ENCODE data around the gene BTG2.
"Not testable (repeated sequence)": the region's sequence is repeated elsewhere in the genome, so short reads cannot be mapped to it uniquely, and the experiment has no call there.

BTG2 gene

GRCh38 chr1:203314025-203314759 lies 8.9 kb downstream of the BTG2 start:
- Mint-ChIP-seq H3K4me1 (ENCODE audit: low read depth) (peaks cover 63% of the 10 kb centered on the region), H3K27ac (peak overlapping the region; percentile 68)
- H3K4me3 Mint-ChIP-seq, result not testable (repeated sequence)

DNA sequence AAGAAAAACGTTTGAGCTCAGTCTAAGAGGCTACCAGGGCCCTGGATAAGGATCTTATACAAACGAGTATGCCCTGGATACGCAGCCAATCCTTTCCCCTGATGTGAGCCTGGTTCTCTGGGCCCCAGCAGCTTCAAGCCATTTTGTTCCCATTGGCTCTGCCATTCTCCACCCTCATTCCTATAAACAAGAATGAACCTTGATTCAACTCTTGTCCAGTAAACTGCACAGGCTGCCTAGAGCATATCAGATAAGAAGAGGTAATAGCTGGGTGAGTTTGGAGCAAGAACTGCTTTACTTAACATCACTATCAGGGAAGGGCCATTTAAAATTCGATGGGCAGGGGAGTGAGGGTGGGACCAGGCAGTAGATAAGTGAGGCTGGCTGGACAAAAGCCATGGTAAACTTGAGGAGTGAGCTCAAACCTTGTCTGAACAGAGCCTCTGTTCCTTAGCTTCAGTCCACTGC lies 11.3 kb downstream of the BTG2 start:
- H3K4me3 Mint-ChIP-seq, result no peak overlapping the region
- H3K9me3 Mint-ChIP-seq (ENCODE audit: low read depth), result no peaks in the 10 kb centered on the region
- H3K4me1 Mint-ChIP-seq (ENCODE audit: low read depth), result peaks cover 63% of the 10 kb centered on the region
- H3K36me3 Mint-ChIP-seq, result peaks cover 2% of the 10 kb centered on the region
- H3K27ac Mint-ChIP-seq, result peak overlapping the region; percentile 16
- no peaks in the 10 kb centered on the region for H3K27me3 Mint-ChIP-seq

More at GRCh38 chr1:203314025-203314759, 8.9 kb downstream of the BTG2 start:
- not testable (repeated sequence) for H3K27me3 Mint-ChIP-seq; H3K36me3 Mint-ChIP-seq; H3K9me3 Mint-ChIP-seq (ENCODE audit: low read depth)

- Mint-ChIP-seq H3K9me3 (ENCODE audit: low read depth) (no peaks in the 10 kb centered on the region), H3K4me1 (ENCODE audit: low read depth) (peaks cover 69% of the 10 kb centered on the region), H3K27me3 (no peaks in the 10 kb centered on the region), H3K36me3 (peaks cover 2% of the 10 kb centered on the region), H3K4me3 (no peak overlapping the region), H3K27ac (peak overlapping the region; percentile 51)
These were observed 12.3 kb downstream of the BTG2 start for GRCh38 chr1:203317429-203318228.

- Mint-ChIP-seq H3K4me1 (ENCODE audit: low read depth) (peaks cover 74% of the 10 kb centered on the region), H3K36me3 (peaks cover 2% of the 10 kb centered on the region), H3K9me3 (ENCODE audit: low read depth) (no peaks in the 10 kb centered on the region), H3K4me3 (no peak overlapping the region), H3K27me3 (no peaks in the 10 kb centered on the region), H3K27ac (peak overlapping the region; percentile 10)
These were observed 12.9 kb downstream of the BTG2 start for GRCh38 chr1:203318229-203318517.

DNA sequence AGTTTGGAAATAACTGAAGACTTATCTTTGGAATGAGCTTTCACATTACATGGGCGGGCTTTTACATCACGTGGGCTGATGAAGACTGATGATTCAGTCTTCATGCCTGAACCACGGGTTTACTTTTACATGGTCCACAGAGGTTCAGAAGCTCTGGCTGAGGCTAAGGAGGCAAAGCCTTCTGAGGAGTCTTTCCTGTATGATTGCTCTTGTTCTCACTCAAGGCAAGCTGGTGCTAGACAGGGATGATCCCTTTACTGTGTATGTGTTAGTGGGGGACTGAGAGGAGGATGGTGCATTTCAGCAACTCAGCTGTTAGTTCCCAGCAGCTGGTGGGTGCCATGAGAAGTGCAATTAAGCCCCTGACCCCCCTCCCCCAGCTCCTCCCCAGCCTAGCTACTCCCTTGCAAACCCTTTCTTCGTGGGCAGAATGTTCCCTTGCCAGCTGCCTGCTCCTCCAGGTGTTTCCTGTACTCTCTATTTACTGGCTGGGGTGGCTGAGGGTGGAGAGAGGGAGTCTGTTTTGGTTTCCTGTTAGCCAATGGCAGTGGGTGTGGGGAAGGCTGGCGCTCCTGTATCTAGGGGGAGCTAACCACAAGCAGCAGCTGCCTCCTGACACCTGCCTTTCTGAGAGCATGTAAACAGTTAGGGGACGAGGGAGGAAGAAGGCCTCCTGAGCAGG lies 15.4 kb downstream of the BTG2 start:
- Mint-ChIP-seq H3K27ac (peak overlapping the region; percentile 93), H3K4me1 (ENCODE audit: low read depth) (peaks cover 89% of the 10 kb centered on the region), H3K9me3 (ENCODE audit: low read depth) (no peaks in the 10 kb centered on the region), H3K36me3 (no peaks in the 10 kb centered on the region), H3K4me3 (peak overlapping the region; percentile 59), H3K27me3 (no peaks in the 10 kb centered on the region)

GRCh38 chr1:203321273-203322052 lies 16.1 kb downstream of the BTG2 start:
- Mint-ChIP-seq H3K4me3 (peak overlapping the region; percentile 65), H3K4me1 (ENCODE audit: low read depth) (peaks cover 91% of the 10 kb centered on the region), H3K27me3 (no peaks in the 10 kb centered on the region), H3K9me3 (ENCODE audit: low read depth) (no peaks in the 10 kb centered on the region), H3K36me3 (no peaks in the 10 kb centered on the region), H3K27ac (peak overlapping the region; percentile 93)

DNA sequence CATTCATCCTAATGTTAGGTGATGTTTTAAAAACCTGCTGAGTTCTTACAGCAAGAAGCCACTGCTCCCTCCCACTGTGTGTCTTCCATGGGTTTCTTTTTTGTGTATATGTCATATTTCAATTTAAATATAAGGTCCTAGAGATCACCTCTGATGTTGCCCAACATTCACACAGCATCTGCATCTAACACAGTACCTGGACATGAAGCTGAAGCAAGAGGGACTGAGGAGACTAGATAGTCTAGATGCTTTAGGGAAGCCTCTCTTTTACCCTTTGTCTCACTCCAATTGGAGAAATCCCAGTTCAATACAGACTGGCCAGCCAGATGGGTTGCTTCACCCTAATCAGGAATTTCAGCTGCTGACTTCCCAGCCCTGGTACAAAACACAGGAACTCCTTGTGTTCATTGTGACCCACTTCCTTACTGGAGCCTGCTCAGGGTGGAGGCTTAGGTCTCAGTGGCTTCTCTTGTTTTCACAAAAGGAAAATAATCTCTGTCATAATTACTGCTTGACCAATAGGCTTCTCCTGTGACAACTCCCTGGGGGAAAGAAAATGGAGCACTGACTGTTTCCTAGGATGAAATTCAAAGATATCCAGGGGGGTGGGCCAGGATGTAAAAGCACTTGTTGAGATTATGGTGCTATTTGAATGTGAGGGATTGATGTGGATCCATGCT lies 17.3 kb downstream of the BTG2 start:
- H3K4me3 Mint-ChIP-seq, result peak overlapping the region; percentile 79
- H3K36me3 Mint-ChIP-seq, result no peaks in the 10 kb centered on the region
- H3K9me3 Mint-ChIP-seq (ENCODE audit: low read depth), result no peaks in the 10 kb centered on the region
- H3K27ac Mint-ChIP-seq, result peak overlapping the region; percentile 93
- peaks cover 93% of the 10 kb centered on the region for H3K4me1 Mint-ChIP-seq (ENCODE audit: low read depth)
- H3K27me3 Mint-ChIP-seq, result no peaks in the 10 kb centered on the region

DNA sequence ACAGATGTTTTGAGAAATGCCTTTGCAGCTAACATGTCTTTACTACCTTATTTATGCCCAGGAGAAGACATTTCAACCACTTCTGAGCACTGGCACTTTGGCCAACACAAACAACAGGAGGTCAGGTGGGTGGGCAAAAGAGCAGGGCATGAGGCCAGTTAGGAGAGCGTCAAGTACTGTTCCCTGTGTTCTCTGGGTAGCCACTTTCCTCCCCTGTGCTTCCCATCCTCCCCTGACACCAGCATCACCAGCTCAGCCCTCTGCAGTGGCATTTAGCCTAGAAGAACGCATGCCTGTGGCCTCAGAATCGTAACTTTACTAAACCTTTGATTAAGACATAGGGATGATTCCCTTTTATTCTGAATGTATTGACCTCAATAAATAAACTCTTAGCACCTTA lies 18.3 kb downstream of the BTG2 start:
- no peaks in the 10 kb centered on the region for H3K9me3 Mint-ChIP-seq (ENCODE audit: low read depth)
- no peaks in the 10 kb centered on the region for H3K36me3 Mint-ChIP-seq
- peak overlapping the region; percentile 79 for H3K4me3 Mint-ChIP-seq
- H3K27ac Mint-ChIP-seq, result peak overlapping the region; percentile 91
- peaks cover 95% of the 10 kb centered on the region for H3K4me1 Mint-ChIP-seq (ENCODE audit: low read depth)
- no peaks in the 10 kb centered on the region for H3K27me3 Mint-ChIP-seq

DNA sequence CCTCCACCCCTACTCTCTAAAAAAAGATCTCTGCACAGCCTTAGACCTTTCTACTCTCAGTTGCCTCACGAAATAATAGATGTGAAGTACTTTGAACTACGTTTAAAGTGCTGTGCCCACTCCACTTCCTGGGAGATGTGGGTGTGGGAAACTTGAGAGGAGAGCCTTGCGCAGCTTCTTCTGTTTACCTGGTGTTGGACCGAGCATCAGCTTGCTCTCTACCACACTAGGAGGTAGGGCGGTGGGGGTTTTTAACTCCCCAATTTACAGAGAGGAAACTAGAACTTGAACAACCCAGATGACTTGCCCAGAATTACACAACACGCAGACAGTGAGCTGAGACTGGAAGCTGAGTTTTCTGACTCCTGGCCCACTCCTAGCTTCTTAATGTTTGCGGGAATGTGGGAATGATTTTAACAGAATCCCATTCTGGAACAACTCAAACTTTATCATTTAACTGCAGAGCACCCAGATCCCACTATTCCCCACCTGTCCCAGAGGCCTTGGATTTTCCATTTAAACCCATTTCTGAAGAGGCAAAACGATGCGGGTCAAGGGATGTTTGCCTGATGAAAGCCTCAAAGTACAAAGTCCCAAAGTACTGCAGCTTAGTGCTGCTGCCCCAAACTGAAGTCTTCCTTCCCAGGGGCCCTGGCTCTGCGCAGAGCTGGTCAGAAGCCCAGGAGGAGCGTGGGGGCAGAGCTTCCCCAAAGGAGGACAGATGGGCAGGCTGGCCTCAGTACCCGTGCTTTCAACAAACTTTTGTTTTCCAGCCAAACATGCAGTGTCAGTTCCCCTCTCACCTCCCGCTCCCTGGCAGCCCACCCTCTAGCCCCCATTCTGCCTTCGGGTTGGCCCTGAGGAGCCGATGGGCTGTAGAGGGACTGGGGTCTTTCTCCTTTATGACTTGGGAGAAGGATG lies 19.0 kb downstream of the BTG2 start:
- Mint-ChIP-seq H3K27ac (peak overlapping the region; percentile 91), H3K9me3 (ENCODE audit: low read depth) (no peaks in the 10 kb centered on the region), H3K4me3 (peak overlapping the region; percentile 79), H3K27me3 (no peaks in the 10 kb centered on the region), H3K36me3 (no peaks in the 10 kb centered on the region), H3K4me1 (ENCODE audit: low read depth) (peaks cover 90% of the 10 kb centered on the region)

DNA sequence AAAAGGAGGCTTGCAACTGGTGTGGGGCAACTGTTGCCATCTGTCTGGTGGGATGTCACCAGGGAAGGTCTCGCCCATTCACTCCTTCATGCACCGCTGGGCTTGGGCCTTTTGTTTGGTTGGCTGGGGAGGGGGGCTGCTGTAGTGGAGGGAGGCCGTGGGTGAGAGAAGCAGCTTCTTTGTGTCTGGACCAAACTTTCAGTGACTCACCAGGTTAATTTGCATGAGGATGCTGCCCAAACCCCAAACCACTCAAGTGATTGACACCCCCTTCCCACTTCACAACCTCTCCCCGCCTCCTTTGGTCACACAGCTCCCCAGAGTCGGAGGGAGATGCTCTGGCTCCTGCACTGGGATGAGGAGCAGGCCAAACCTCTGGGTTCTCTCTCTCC lies 19.7 kb downstream of the BTG2 start:
- Mint-ChIP-seq H3K36me3 (no peaks in the 10 kb centered on the region), H3K27me3 (no peaks in the 10 kb centered on the region), H3K4me3 (peak overlapping the region; percentile 59)

DNA sequence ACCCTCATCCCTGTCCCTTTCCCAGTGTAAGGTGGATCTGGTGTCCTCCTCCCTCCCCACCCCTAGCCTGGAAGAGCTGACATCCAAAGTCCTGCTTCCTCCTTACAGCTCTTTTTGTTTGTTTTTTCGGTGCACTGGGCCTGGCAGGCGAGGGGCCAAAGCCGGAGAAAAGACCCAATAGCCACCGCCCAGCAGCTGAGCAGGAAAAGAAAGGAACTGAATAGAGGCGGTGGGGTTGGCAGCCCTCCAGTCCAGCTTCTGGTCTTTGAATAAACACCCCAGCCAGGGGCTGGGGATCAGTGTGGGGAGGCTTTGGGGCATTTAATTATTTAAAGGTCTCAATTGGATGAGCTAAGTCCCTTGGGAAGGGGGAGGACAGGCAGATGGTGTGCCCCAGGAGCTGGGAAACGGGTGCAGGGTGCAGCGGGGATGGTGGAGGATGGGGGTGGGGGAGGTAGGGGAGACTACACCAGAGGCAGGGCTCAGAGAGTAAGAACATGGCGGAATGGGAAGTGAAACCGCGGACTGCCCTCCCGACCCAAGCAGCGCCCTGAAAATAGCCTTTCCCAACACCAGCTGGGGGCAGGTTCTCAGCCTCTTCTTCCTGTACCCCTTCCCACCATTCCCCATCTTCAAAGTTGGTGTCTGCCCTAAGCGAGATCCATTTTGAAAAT lies 20.2 kb downstream of the BTG2 start:
- Mint-ChIP-seq H3K9me3 (ENCODE audit: low read depth) (no peaks in the 10 kb centered on the region), H3K4me1 (ENCODE audit: low read depth) (peaks cover 78% of the 10 kb centered on the region), H3K4me3 (peak overlapping the region; percentile 86), H3K27me3 (no peaks in the 10 kb centered on the region), H3K27ac (peak overlapping the region; percentile 68), H3K36me3 (no peaks in the 10 kb centered on the region)

More for the DNA sequence above, 19.7 kb downstream of the BTG2 start:
- H3K9me3 Mint-ChIP-seq (ENCODE audit: low read depth), result no peaks in the 10 kb centered on the region
- peaks cover 84% of the 10 kb centered on the region for H3K4me1 Mint-ChIP-seq (ENCODE audit: low read depth)
- peak overlapping the region; percentile 68 for H3K27ac Mint-ChIP-seq

- H3K36me3 Mint-ChIP-seq, result no peaks in the 10 kb centered on the region
- peaks cover 63% of the 10 kb centered on the region for H3K4me1 Mint-ChIP-seq (ENCODE audit: low read depth)
- H3K9me3 Mint-ChIP-seq (ENCODE audit: low read depth), result no peaks in the 10 kb centered on the region
- H3K4me3 Mint-ChIP-seq, result peak overlapping the region; percentile 86
- no peaks in the 10 kb centered on the region for H3K27me3 Mint-ChIP-seq
- H3K27ac Mint-ChIP-seq, result peak overlapping the region; percentile 95
These were observed 21.7 kb downstream of the BTG2 start for GRCh38 chr1:203326830-203327683.

Measured in activated naive CD8-positive, alpha-beta T cell (primary cell).